GM21619 (cell line): Measurements from ENCODE around the gene EFS.

Experiments
- ATAC-seq: cut with Tn5 transposase; IDR thresholded peaks from one replicate; pipeline ENCODE4 v1.9.1; 2021; ENCODE audit not compliant: unreplicated experiment

Gene EFS

DNA sequence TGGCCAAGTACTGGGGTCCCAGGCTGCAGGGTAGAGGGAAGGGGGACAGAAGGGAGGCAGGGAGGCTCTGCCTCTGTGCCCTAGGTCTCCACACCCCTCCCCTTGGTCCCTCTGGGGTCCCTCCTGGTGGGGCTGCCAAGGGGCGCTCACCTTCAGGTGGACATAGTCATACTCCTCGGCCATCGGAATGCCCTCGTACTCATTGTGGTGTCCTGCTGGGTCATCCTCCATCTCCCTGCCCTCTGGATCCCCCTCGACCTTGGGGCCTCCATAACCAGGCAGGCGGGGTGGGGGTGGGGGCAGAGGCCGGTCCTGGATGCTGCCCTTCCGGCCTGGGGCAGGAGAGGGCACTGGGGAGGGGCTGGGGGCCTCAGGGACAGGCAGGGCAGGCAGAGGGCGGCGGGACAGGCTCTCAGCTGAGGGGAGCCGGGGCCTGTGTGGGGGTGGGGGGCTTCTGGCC is 5.8 kb downstream of the EFS start:
- ATAC-seq: no peak

DNA sequence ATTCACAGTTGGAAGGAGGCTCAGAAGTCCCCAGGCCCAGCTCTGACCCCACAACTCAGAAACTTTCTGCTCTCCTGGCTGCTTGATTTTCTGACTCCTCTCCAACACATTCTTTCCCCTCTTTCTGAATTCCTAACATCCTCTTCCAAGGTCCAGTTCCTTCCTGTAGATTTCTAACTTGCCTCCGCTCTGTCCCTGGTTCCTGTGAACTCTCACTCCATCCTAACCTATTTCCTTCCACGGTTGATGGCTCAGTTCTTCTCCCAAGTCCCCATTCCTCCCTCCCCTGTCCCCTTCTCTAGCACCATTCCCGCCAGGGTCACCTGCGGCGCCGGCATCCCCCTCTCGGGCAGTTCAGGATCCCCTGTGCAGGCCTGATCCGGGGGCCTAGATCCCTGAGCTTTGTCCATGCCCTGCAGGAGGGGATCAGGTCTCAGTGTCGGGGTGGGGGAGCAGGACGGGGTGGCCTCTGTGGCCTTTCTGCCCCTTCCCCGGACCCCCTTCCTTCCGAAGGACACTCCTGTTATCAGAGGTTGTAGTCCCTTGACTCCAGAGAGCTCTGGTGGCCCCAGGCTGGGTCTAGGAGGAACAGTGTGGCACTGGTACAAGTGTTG is 6.3 kb downstream of the EFS start:
- ATAC-seq: no peak

DNA sequence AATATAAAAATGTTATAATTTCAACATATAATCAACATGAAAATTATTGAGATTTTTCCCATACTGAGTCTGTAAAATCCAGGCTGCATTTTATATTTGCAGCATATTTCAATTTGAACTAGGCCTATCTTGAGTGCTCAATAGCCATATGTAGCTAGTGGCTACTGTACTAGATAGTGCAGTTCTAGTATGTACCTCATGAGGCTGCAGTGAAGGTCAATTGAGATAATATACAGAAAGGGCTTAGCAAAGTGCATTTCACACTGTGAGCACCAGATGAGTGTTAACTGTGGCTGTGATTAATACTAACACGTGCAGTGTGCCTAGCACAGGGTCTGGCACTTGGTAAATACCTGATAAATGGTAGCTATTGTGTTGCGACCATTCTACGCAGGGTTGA is 6.9 kb downstream of the EFS start:
- no peak for ATAC-seq

DNA sequence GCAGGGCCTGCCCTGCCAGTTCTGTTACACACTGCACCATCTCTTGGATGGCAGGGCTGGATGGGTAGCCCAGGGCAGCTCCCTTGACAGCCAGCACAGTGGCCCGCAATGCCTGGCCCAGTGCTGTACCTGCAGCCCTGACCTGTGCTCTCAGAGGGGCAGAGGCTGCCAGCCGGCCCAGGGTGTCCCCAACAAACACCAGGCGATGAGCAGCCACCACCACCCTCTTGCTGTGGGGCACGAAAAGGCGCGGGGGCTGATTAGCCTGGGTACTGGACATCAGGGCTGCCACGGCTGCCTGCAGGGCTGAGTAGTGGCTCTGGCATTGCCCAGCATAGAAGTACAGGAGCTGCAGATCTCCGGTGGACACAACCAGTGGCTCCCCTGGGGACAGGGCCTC is 7.7 kb downstream of the EFS start:
- no peak for ATAC-seq

DNA sequence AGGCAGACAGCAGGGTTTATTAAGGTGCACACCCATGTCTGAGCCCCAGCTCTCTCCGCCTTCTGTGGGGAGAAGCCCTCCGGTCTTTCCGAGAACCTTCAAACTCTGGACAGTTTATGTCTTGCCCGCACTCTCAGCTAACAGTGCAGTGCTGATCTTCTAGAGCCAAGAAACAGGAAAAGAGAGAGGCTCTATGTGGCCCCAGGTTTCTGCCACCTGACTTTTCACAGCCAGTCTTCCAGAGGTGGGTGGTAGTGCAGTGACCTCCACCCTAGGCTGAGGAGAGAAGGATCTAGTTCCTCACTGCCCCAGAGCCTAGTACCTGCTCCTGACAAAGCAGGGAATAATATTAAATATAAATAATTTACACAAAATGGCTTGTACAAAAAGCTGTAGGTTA is 8.3 kb downstream of the EFS start:
- ATAC-seq: no peak

DNA sequence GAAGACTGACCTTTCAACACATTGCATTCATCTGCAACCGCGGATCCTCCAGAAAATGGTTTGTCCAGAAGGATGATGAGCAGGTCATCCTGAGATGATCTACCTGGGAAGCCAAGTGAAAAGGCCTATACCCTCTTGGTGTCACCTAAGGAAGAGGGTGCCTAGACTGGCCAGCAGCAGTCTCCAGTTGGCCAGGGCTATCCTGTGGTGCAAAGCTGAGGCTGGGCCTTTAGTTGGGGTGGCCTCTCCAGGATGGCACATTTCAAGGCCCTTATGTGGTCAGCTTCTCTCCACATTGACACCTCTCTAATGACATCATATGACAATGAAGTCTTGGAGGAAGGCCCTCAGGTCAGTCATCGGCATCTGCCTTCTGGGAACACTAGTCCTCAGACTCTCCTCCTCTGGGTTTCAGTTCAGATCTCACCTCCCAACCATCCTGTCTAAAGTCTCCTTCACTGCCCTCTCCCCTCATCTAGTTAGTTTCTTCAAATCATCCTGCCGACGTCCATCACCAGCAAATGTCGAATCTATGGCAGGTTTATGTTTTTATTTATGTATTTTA is 9.0 kb downstream of the EFS start:
- no peak for ATAC-seq

DNA sequence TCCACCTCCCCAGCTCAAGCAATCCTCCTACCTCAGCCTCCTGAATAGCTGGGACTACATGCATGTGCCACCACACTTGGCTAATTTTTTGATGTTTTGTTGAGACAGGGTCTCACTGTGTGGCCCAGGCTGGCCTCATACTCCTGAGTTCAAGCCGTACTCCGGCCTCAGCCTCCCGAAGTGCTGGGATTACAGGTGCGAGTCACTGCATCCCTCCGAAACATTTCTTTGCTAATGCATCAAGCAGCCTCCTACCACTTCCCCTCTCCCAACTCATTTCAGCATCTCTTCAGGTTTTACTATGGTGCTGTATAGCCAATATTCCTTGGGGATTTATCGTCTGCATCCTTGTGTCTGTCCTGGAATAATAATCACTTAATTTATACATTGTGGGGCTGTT is 10.0 kb downstream of the EFS start:
- no peak for ATAC-seq

DNA sequence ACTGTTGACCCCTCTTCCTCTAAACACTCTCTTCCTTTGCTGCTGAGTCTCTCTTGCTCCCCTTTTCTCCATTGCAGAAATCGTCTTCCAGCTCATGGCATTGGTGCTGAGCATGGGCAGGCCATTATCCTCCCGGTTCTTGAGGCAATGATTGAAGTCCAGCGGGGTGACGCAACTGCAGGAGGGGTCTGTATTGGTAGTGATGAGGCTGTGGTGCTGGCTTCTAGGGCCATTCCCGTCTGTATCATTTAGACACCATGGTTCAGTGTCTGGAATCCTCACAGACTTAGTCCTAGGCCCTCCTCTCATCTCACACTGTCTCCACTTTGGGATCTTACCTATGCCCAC is 11.6 kb downstream of the EFS start:
- no peak for ATAC-seq

DNA sequence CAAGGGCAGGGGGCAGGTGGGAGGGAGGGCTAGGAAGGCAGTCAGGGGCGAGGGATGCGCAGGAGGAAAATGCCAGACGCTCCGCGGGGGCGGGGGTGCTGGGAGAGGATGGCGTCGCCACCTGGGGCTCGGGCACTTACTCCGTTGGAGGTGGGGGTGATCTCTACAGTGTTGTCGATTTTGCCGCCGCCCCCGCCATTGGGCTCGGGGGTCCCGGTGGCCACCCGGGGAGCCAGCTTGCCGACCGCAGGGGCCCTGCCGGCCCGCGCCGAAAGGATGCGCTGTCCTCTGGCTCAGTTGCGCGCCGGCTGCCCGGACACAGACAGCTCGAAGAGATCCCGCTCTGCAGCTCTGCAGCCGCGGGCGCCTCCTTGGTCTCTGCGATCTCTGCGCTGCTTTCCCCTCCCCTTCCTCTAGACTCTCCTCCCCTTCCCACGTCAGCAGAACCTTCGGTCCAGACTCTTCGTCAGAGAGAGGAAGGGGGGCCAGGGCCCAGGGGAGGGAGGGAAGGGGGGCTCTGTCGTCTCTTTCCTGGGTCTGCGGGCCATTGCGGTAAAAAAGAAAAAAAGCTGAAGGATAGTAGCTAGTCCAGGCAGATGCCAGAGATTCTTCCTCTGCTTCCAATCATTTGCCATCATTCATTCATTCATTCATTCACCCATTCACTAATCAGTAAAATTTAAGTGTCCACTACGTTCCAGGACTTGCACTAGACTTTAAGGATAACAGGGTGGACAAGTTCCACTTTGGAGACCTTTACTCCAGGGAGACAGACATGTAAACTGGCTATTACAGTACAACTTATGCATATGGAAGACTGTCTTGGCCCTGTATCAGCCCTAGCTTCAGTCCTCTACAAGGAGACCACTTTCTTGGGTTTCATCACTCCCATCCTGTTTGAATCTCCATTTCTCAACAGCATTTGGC is 12.2 kb downstream of the EFS start, which contains the start of gene SLC22A17:
Gene SLC22A17 (minus strand): TSS at position 382 of the 927 bp plus-strand sequence.
- ATAC-seq: no peak

DNA sequence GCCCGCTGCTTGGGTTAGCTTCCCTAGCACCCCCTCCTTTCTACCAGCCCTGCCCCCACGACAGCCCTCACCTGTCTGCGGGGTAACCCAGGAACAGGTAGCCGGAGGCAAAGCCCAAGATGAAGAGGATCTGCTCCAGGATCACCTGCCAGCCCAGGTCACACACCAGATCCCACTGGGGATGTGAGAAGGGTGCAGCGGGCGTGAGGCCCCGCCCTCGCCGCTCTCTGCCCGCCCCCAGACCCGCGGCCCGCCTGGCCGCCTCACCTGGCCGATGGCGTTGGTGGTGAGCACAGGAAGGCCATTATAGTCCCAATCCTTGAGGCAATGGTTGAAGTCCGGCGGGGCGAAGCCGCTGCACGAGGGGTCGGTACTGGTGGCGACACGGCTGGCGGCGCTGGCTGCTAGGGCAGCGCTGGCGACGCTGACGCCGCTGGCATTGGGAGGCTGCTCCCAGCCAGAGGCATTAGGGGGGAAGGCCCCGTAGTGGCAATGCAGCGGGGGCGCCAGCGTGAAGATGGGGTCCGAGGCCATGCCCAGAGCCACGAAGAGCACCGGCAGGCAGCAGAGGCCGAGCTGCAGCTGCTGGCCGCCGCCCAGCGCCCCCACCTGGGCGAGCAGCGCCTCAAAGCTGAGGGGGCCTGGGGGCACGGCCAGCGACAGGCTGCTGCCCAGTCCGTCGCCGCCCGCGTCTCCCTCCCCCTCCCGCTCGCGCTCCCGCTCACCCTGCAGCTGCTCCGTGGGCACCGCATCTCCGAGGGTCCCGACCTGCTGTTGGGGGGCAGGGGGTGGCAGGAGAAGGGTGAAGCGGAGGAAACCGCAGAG is 13.1 kb downstream of the EFS start:
- ATAC-seq: no peak

DNA sequence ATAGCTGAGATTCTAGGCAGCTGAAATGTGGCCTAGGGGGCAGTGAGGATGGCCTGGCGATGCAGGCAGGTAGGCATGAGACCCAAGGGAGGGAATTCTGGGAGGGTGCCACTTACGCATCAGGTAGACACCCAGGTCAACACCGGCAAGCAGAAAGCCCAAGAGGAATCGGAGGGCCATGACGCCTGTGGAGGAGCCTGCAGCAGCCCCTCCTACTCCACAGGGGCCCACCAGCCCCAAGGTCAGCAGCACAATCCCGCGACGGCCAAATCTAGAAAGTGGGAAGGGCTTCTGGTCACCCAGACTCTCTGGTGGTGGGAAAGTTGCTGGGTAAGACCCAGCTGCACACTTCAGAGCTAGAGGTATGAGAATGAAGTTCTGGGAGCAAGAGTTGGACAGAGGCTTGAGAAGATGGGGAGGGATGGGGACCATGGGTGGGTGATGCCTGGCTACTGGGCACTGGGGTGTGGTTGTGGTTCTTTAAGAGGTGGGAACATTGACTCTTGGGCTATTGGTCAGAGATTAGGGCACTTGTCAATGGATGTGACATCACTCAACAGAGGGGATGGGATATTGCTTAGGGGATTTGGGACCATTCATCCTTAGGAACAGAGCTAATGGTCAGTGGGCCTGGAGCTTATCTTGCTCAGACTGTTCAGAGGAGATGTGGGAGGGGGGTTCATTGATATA is 15.7 kb downstream of the EFS start:
- no peak for ATAC-seq

DNA sequence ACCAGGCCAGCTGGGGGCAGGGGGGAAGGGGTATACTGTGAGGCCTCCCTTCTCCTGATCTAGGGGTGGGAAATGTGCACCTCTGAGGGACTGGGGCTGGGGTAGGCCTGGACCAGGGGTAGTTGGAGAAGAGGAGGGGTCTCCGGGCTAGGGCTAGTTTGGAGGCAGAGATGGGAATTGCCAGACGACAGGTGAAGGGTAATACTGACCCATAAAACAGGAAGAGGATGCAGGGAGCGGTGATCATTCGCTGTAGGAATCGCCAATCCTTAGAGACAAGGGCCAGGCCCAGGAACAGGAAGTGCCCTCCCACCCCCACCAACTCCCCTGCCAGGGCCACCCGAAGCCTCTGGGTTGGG is 16.7 kb downstream of the EFS start:
- ATAC-seq: no peak

DNA sequence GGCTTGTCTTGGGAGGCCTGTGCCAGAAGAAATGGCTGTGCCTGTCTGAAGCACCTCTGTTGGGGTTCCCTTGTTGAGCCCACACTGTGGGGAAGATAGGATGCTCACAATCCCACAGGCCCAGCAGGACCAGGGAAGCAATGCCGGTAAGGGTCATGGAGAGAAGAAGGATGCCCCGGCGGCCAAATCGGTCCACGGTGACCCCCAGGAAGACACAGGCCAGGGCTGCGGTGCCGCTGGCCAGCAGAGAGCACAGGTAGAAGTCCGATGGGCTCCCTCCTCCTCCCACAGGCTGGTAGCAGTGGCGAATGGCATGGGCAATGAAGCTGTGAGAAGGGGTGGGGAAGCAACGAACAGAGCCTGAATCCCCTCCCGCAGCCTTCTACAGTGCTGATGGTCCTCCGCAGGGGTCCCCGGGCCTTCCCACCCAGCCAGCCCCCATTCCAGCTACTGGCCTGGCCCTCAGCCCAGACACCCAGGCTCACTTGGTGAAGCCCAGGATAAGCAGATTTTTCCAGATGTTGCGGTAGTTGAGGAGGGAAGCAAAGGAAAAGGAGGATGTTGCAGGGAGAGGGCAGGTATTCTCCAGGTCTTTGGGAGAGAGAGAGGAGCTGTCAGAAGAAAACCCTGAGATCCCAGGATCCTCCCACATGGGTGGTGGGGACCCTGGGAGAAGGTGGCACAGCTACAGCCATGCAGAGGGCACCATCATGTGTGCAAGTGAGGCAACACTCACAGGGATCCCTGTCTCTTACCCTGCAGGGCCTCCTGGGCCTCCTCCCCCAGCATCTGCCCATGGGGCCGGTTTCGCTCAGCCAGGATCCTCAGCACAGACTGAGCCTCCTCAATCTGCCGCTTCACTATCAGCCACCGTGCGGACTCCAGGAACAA is 17.3 kb downstream of the EFS start:
- ATAC-seq: no peak

DNA sequence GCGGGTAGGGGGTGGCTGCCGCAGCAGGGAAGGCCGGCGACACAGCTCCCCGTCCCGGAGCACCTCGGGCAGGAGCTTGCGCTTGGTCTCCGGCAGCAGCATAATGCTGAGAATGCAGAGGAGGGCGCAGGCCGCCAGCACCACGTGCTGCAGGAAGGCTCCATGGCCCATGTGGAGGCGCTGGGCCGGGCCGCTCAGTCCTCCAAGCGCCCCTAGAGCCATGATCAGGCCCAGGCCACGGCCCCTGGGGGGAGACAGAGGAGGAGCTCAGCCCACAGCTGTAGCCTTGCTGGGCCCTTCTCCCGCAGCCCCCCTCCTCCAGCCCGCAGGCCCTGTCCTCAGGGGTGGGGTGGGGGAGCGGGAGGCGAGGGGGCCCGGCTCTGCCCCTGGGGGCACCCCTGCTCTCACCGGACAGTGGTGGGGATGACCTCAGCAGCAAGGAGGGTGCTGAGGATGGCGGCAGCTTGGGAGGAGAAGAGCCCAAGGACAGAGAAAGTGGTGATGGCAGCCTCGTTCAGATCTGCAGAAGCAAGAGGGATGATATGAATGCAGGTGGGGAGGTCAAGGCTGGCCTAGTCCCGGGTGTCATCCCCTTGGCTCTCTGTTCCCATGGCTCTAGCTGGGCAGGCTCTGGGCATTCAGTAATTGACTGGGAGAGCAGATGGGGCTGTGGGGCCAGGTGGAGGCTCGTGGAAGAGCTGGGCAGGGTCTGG is 18.1 kb downstream of the EFS start:
- ATAC-seq: no peak

DNA sequence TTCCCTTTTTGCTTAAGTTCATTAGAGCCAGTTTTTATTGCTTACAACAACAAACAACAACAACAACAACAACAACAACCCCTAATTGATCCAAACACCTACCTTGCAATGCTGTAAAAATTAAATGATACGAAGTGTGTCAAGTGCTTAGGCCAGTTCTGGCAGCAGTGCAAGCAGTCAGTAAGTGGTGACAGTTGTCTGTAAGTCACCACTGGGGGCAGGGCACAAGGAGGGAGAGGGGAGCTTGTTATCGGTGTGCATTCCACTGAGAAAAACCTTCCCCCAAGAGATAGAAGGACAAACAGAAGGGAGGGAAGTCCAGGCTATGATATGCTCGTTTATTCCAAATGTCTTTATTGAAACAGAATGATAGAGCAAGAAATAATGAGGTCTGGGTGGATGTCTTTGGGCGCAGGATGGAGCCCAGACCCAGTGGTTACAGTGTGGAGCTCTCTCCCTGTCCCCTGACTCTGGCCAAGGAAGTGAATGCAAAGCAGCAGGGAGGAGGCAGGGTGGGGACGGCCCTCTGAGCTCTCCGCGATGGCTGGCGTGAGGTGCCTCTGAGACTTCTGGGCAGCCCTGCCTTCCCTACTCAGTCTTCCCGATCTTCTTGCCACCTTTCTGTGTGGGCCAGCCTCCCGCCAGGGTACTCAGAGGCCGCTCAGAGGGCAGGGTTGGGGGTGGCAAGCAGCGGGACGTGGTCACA is 18.8 kb downstream of the EFS start:
- no peak for ATAC-seq

DNA sequence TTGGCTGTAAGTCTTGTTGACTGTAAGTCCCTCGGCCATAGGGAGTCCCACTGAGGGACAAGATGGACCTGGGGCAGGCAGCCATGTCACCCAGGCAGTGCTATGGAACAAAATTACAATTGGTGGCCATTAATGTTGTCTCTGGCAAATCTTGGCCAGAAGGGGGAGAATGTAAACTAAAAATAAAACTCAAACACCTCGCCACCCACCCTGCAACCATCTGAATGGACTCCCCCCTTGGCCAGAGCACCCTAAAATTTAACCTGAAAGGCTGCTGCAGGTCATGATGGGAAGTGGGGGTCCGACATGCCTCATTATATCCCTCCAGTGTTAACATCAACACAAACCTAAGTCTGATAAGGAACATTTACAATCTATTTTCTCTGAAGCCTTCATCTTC is 20.5 kb downstream of the EFS start:
- ATAC-seq: no peak

DNA sequence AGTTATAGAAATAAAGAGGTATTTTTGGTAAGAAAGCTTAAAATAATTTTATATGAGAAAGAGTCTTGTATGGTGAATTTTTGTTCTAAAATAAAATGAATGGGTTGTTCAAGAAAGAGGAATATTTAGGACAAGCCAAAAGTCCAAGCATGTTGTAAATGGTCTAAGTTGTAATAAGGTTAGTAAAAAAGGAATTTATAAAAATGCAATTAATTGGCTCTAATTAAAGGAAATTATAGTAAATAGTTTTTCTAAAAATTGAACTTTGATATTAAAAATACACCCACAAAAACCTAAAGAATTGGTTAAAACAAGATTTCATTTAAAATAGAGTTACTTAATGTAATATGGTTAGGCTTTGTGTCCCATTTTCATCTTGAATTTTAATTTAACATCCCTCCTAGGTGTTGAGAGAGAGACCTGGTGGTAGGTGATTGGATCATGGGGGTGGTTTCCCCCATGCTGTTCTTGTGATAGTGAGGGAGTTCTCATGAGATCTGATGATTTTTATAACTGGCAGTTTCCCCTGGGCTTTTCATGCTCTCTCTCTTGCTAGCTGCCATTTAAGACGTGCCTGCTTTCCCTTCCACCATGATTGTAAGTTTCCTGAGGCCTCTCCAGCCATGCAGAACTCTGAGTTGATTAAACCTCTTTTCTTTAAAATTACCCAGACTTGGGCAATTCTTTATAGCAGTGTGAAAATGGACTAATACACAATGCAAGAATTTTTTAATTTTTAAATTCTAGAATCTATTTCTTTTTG is 25.3 kb downstream of the EFS start:
- no peak for ATAC-seq

DNA sequence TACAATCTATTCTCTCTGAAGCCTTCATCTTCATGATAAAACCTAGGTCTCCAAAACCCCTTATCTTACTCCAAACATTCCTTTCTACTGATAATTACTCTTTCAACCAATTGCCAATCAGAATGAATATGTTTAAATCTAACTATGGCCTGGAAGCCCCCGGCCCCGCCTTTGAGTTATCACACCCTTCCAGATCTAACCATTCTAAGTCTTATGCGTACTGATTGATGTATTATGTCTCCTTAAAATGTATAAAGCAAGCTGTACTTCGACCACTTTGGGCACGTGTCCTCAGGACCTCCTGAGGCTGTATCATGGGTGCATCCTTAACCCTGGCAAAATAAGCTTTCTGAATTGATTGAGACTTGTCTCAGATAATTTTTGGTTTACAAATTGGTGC is 29.3 kb downstream of the EFS start:
- no peak for ATAC-seq
